ENCODE results near the gene PRKN.
"Not testable (repeated sequence)": the region's sequence is repeated elsewhere in the genome, so short reads cannot be mapped to it uniquely, and the experiment has no call there.

PRKN gene

GRCh38 chr6:161866570-161866969 lies 861.0 kb downstream of the PRKN start:
- FAIRE-seq = no peak
- TF ChIP-seq POLR2A (IDR thresholded peaks at IDR 0.05; ENCODE audit: low read depth, low read length) = no peak
- DNase-seq (ENCODE audit: insufficient read length, low spot score) = no peak

GRCh38 chr6:161861061-161861460 lies 866.5 kb downstream of the PRKN start:
- FAIRE-seq; DNase-seq (ENCODE audit: insufficient read length, low spot score): not testable (repeated sequence)

- DNase-seq (ENCODE audit: insufficient read length, low spot score) (no peak), FAIRE-seq (no peak)
- no peak for TF ChIP-seq POLR2A (IDR thresholded peaks at IDR 0.05; ENCODE audit: low read depth, low read length)
Observed at GRCh38 chr6:161853657-161854056, 873.9 kb downstream of the PRKN start.

- not testable (repeated sequence) for FAIRE-seq; DNase-seq (ENCODE audit: insufficient read length, low spot score)
Observed at GRCh38 chr6:161851486-161851885, 876.1 kb downstream of the PRKN start.

- DNase-seq (ENCODE audit: insufficient read length, low spot score) (no peak), FAIRE-seq (no peak)
- no peak for TF ChIP-seq POLR2A (IDR thresholded peaks at IDR 0.05; ENCODE audit: low read depth, low read length)
Observed at GRCh38 chr6:161850562-161850961, 877.0 kb downstream of the PRKN start.

- TF ChIP-seq POLR2A (IDR thresholded peaks at IDR 0.05; ENCODE audit: low read depth, low read length) = no peak
- no peak for DNase-seq (ENCODE audit: insufficient read length, low spot score)
- no peak for FAIRE-seq
Observed at GRCh38 chr6:161847628-161848027, 879.9 kb downstream of the PRKN start.

GRCh38 chr6:161844804-161845203 lies 882.8 kb downstream of the PRKN start:
- no peak for TF ChIP-seq POLR2A (IDR thresholded peaks at IDR 0.05; ENCODE audit: low read depth, low read length)
- FAIRE-seq (no peak), DNase-seq (ENCODE audit: insufficient read length, low spot score) (no peak)

- FAIRE-seq (no peak), DNase-seq (ENCODE audit: insufficient read length, low spot score) (no peak)
- TF ChIP-seq POLR2A (IDR thresholded peaks at IDR 0.05; ENCODE audit: low read depth, low read length) = no peak
Observed at GRCh38 chr6:161843066-161843465, 884.5 kb downstream of the PRKN start.

GRCh38 chr6:161840380-161840779 lies 887.2 kb downstream of the PRKN start:
- FAIRE-seq = no peak
- DNase-seq (ENCODE audit: insufficient read length, low spot score) = no peak
- no peak for TF ChIP-seq POLR2A (IDR thresholded peaks at IDR 0.05; ENCODE audit: low read depth, low read length)

- TF ChIP-seq POLR2A (IDR thresholded peaks at IDR 0.05; ENCODE audit: low read depth, low read length) = no peak
- no peak for DNase-seq (ENCODE audit: insufficient read length, low spot score)
- no peak for FAIRE-seq
Observed at GRCh38 chr6:161838306-161839035, 889.1 kb downstream of the PRKN start.

- no peak for FAIRE-seq
- no peak for TF ChIP-seq POLR2A (IDR thresholded peaks at IDR 0.05; ENCODE audit: low read depth, low read length)
- DNase-seq (ENCODE audit: insufficient read length, low spot score) = no peak
Observed at GRCh38 chr6:161837854-161838253, 889.7 kb downstream of the PRKN start.

GRCh38 chr6:161837449-161837735 lies 890.2 kb downstream of the PRKN start:
- no peak for TF ChIP-seq POLR2A (IDR thresholded peaks at IDR 0.05; ENCODE audit: low read depth, low read length)
- no peak for DNase-seq (ENCODE audit: insufficient read length, low spot score)
- FAIRE-seq = no peak

GRCh38 chr6:161836643-161837448 lies 890.7 kb downstream of the PRKN start:
- DNase-seq (ENCODE audit: insufficient read length, low spot score) = no peak
- FAIRE-seq = no peak
- no peak for TF ChIP-seq POLR2A (IDR thresholded peaks at IDR 0.05; ENCODE audit: low read depth, low read length)

GRCh38 chr6:161835500-161836215 lies 891.9 kb downstream of the PRKN start:
- no peak for DNase-seq (ENCODE audit: insufficient read length, low spot score)
- no peak for FAIRE-seq
- TF ChIP-seq POLR2A (IDR thresholded peaks at IDR 0.05; ENCODE audit: low read depth, low read length) = no peak

GRCh38 chr6:161834426-161834825 lies 893.1 kb downstream of the PRKN start:
- no peak for FAIRE-seq
- no peak for DNase-seq (ENCODE audit: insufficient read length, low spot score)
- TF ChIP-seq POLR2A (IDR thresholded peaks at IDR 0.05; ENCODE audit: low read depth, low read length) = no peak
